Islet of Langerhans (tissue), 1 donor: ENCODE results near the gene RIPK4.

Experiments used
- FAIRE-seq: peaks from one replicate; lab custom pipeline; 2011; peaks lifted over from hg19 to GRCh38; lab: Jason Lieb, UNC

The RIPK4 gene

DNA sequence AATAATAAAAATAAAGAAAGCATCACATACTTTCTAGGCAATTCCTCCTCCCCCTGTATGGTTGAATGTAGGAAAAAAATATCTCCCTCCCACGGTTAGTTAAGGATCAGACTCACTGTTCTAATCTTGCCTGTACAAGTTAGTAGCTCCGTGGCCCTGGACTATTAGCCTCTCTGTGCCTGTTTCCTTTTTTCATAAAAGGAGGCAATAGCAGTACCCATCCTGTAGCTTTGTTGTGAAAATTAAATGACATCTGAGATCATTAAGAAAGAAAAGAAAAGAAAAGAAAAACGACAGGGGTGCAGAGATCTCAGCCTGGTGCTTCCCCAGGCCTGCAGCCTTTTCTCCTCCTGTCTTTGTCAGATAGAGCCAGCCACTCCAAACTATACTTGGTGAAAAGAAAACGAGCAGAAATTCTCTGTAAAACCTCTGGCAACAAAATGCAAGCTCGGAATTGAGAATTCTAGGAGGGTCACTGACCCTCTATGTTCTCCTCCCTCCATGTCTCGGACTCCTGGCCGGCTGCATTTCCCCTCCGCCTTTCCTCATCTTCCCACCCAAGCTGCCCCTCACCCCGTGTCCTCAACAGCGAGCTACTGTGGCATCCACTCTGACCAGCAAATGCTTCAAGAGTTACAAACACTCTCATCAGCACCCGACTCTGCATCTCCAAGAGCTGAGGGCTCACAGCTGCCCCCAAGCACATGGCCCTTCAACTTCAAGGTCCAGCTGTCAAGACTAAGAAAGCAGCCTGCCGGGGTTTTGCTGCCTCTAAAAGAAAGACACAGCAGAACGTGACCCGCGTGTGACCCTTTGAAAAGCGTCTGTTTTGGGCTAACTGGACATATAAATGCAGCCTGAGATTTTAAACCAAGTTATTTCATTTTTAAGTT is 13.6 kb downstream of the RIPK4 start:
- no peak for FAIRE-seq

DNA sequence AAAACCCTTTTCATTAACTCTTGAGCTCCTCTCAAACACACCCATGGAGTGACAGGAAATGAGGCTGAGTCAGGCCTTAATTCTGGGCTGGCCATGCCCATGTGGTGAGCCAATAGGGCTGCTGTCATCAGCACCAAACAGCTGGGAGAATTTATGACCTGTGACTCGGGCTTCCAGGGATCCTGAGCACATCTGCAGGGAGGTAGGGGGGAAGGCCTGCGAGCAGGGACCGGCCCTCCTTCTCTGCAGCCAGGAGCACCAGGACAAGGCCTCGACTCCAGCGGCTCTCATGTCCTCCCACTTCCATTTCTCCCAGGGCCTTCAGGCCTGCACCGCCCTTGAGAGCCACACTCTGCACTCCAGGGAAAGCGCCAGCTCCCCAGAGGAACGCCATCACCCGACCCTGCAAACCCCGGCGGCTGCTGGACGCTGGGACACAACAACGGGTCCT is 14.6 kb downstream of the RIPK4 start:
- no peak for FAIRE-seq

DNA sequence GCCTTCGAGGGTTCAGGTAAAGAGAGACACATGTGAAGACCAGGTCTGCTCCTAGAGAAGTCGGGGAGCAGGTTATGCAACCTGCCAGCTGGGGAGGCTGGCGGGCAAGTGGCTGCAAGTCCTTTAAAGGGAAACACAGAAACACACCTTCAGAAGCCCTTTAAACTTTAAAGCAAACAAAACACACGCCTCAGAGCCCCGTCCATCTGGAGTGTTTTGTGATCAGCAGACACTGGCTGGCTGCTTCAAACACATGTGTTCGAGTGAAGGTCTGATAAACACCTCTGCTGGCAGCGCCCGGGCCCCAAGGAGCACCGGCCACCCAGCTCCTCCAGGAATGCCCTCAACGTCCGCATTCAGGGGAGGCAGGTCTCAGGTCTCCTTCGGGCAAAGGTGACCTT is 15.2 kb downstream of the RIPK4 start:
- no peak for FAIRE-seq

- no peak for FAIRE-seq
Observed at GRCh38 chr21:41750532-41751151, 16.2 kb downstream of the RIPK4 start.

DNA sequence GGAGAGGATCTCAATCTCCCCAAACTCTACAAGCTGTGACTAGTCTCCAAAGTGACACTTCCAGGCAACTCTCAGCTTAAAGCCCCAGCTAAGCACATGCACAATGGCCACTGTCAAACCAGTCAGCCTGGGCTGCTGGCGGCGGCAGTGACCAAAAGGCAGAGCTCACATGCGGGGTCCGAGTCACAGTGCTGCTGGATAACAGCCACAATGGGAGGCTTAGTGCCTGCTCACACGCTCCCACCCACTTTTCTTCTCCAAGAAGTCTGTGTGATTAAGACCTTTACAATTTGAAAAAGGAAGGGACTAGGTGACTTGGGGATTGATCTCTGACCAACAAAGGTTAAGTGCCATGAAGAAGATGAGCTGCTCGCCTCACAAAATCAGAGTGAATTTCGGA is 16.8 kb downstream of the RIPK4 start:
- FAIRE-seq, result no peak

- no peak for FAIRE-seq
Observed at GRCh38 chr21:41749286-41749685, 17.6 kb downstream of the RIPK4 start.

DNA sequence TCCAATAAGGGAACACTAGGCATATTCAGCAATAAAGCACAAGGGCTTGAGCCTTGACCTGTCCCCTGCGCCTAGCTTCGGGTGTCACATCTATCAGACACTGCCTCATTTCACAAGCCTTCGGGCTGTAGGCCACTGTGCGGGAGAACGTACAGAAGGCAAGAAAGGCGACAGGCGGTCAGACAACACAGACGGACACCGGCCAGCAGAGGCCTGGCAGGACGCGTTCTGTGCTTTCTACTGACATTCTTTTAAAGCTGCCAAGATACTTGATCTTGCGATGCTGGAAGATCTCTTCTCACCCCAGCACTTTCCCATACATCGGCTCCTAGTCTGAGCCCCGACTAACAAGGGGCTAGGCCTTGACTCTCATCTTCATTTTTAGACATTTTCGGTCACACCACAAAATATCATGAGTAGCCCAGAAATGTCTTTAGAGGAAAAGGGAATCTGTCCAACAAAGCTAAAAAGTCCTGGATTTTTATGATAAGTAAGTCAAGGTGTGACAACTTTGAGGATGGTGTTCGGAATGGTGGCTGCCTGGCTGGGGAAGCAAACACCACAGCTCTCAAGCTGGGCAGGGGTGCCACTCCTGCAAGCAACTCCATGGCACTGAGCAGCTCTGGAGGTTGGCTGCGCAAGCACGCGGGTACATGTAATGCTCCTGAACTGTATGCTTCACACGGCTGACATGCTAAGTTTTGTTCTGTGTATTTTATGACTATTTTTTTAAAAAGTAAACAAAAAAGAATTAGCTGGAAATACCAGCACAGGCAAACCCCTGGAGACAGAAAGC is 18.7 kb downstream of the RIPK4 start:
- FAIRE-seq, result no peak

- FAIRE-seq, result no peak
Observed at GRCh38 chr21:41746744-41747006, 20.2 kb downstream of the RIPK4 start.

DNA sequence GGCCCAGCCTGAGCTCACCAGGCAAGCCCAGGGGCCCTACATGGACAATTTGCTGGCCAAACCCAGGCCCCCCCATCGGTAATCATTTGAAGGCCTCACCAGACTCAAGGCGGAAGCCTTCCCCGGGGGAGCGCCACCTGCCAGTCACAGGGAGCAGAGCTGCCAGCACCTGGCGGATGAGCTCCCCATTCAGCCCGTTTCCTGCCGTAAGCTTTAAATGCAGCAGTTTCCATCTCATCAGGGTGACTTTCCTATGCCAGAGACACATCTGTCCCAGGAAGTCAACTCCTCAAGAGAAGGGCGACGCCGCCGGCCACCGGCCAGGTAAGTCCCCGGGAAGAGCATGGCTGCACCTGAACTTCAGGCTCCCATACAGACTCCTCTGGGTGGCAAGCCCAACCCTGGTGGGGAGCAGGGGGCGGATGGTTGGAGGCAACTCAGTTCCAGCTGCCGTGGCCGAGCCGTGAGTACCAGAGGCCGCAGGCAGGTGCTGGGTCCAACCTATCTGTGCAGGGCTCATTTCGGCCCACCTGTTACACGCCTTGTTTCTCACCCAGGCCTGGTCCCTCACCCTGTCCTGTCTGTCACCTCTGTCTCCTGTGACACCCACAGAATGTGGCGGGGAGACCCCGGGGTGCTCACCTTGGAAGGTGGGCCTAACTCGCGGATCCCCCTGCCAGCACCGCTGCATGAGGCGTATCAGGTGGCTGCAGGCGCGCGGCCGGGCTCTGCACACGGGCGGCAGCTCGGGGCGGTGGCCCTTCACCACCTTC is 20.7 kb downstream of the RIPK4 start:
- FAIRE-seq, result no peak

- FAIRE-seq, result no peak
Observed at GRCh38 chr21:41745026-41745820, 21.6 kb downstream of the RIPK4 start.

DNA sequence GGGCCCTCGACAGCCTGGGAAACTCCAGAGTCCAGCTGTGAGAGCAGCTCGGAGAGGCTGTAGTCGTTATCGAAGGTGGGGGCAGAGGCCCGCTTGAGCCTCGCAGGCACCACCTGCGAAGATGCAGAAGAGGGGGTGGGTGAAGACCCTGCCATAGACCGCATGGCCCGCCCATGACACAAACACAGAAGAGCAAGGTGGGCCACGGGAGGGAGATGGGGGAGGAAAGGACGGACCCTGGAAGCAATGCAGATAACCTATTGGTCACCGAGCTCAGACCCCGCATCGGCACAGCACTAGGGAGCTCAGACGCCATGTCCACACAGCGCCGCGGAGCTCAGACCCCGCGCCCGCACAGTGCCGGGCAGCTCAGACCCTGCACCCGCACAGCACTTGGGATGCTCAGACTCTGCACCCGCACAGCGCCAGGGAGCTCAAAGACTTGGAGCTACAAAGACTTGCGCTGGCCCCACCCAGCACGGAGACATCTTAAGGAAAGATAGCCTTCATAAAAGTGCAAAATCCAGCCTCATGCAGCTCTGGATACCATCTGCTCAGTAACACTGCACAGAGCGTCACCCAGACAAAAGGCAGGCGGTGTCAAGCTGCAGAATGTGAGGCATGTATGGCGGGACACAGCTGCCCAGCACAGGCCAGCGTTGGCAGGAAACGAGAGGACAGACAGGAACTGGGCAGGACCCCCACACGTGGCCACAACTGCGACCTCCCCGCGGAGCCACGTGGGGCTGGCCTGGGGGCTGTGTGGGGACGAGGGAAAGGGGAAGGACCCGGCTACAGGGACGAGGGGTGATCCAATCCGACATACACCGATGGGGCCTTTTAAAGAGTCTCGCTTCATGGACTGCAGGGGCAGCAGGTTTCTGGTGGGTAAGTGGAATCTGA is 22.6 kb downstream of the RIPK4 start:
- FAIRE-seq, result no peak

DNA sequence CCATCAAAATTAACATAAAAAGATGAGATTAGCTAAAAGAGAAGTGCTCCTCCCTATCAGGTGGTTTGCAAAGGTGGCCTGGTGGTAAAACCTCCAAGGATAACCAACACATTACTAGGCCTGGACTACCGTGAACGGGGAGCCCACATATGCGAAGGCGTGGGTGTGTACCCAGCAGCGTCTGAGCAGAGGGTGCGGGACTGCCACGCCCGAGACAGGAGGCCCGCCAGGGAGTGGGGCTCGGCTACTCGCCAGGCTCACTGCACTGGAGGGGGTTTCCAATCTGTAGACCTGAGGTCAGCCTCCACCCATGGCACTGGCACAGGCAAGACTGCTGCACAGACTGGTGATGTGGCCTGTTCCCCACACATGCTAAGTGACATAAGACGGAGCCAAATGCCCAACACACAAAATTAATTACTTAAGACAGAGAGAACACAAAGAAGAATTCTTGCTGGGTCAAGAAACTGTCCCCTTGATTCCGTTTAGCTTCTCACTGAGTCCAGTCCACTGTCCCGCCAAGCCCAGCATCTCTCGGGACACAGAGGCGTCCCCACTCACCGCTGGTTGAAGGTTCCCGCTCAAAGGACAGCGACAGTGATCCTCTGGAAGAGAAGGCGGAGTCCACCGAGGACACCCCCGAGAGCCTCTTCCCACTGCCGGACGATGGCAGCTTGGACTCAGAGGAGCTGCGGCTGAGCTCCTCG is 23.4 kb downstream of the RIPK4 start:
- no peak for FAIRE-seq

DNA sequence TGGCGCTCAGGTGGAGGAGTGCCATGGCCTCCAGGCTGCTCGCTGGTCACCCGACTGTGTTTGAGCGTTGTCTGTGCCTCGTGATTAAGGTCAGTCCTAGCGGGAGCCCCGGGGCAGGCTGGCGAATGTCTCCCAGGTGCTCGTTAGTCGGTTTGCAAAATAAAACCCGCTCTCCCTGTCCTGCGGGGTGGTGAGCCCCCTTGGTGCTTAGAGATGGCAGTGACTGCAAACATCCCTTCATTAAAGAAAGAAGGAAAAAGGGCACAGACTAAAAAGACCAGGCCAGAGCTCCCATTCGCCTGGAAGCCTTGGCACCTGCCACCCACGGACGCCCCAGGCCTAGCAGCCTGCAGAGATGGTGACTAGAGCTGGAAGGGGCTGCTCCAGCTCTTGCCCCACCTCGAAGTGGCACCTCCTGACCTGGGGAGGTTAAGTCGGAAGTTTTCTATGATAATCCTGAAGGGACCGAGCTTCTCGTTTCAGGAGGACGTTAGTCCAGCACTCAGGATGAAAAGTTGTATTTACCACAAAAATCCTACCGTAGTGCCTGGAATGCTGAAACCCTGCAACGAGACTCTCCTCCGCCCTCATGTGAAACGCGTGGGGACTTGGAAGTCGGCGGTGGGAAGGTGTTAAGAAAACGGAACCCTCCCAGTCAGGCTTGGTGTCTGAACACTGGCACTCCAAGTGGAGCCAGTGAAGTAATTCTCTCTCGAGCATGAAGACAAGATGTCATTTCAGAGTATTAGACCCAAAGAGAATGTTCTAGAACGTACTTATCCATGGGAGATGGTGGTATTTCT is 24.6 kb downstream of the RIPK4 start:
- FAIRE-seq, result no peak

GRCh38 chr21:41741253-41742072 is 25.4 kb downstream of the RIPK4 start:
- FAIRE-seq, result no peak

GRCh38 chr21:41740604-41741252 is 26.1 kb downstream of the RIPK4 start:
- no peak for FAIRE-seq

DNA sequence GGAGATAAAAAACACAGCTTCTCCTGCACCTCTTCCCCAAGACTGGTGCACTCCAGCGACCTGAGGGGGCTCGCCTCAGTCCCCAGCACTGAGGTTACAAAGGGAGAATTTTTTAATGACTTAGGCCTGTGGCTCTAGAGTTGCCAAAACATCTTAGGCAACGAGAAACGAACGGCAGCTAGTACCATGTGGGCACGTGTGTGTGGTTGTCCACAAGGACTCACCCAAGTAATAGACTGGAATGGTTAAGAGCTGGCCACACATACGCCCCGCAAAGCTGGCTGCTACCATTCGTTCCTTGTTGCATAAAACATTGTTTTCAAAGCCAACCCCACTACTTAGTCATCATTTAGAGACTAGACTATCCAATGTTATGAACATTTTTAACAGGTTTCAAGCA is 26.9 kb downstream of the RIPK4 start:
- no peak for FAIRE-seq

GRCh38 chr21:41739011-41739410 is 27.8 kb downstream of the RIPK4 start:
- FAIRE-seq, result no peak
